Tibial nerve (tissue), 3 donors: ENCODE results near the gene PER1.

ENCODE experiments used
- CTCF ChIP-seq, 5 experiments: fragments of 200-600 bp in 3 of 5; fragments of 450-650 bp in 2 of 5; sonication (generic) in 3 of 5; IDR thresholded peaks; one replicate each; pipeline ENCODE4 v1.5.1; 2016 to 2019; ENCODE audit warnings: antibody characterized with exemption in 5 of 5, mild to moderate bottlenecking in 3 of 5, moderate library complexity in 2 of 5
- POLR2A ChIP-seq, 2 donors: fragments of 450-650 bp; IDR thresholded peaks; one replicate each; pipeline ENCODE4 v1.6.1; 2017; ENCODE audit warnings: antibody characterized with exemption in 2 of 2, mild to moderate bottlenecking in 2 of 2, moderate library complexity in 2 of 2

DNA sequence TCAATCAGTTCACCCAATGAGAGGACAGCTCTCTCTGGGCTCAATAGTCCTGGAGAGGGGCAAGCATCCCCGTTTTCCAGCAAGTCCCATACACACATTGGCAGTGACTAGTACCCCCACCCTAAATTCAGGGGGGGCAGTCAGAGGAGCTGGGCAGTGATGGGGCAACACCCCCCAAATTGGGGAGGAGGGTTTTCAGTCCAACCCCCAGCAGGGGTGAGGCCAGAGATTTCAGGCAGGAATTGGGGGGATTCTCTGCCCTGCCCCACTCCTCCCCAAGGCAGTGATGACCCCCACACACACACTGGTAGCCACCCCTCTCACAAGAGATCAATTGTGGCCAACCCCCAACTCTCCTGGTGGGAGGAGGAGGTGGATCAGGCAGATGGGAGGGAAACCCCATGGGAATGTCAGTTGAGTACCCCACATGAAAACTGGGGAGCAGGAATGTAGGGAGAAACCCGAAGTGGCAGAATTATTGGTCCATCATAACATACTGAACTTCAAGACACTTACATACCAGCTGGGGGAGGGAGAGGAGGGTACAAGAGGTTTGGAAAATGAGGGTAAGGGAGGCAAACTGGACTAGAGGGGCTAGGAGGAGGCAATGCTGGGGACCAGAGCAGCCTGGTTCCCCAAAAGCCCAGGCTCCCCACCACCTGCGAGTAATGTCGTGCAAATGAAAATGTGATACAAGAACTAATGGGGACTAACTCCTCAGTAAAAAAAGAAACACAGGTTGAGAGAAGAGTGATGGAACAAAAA is 7.4 kb upstream of the PER1 start:
- no peak for TF ChIP-seq CTCF (IDR thresholded peaks at IDR 0.05)
- no peak for TF ChIP-seq POLR2A (IDR thresholded peaks at IDR 0.05)
